ENCODE measurements around the gene CHRNA9.
A peak's percentile ranks its signal among the peaks of the same experiment; 100 is the strongest.

CHRNA9 gene

DNA sequence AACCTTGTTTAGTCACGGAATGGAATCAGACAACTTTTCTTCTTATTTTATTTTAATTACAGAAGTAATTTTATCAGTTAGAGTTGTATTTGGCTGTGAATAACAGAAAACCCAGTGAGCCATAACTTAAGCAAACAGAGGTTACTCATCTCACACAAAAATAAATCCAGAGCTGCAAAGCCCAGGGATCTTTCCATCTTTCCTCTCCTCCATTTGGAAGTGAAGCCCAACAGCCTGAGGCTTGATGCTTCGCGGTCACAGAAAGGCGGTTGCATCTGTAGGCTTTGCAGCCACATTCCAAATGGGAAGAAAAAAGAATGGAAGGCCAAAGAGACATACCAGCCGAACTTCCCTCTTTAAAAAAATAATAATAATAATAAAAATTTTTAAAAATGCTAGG lies 22.6 kb downstream of the CHRNA9 start:
- Histone ChIP-seq H3K27me3 (ENCODE audit: control insufficient read depth in 5 of 5, insufficient read depth in 4 of 5, low read length in 5 of 5) (peaks cover 0 to 4% (median 0%) of the 10 kb centered on the region in 5 donors), H3K4me3 (ENCODE audit: low read depth in 1 of 5, low read length in 5 of 5) (no peak overlapping the region), H3K9me3 (ENCODE audit: control insufficient read depth in 5 of 5, low read length in 5 of 5) (peaks cover 5 to 9% (median 7%) of the 10 kb centered on the region in 5 donors), H3K9ac (ENCODE audit: low read length in 5 of 5) (no peak overlapping the region), H3K27ac (ENCODE audit: low read depth, low read length) (no peak overlapping the region), H3K4me1 (ENCODE audit: control insufficient read depth in 5 of 5, insufficient read depth in 5 of 5, low read length in 5 of 5) (no peaks in the 10 kb centered on the region), H3K36me3 (ENCODE audit: control insufficient read depth in 5 of 5, insufficient read depth in 5 of 5, low read length in 5 of 5) (no peaks in the 10 kb centered on the region)

- H3K36me3 ChIP-seq (ENCODE audit: control insufficient read depth in 5 of 5, insufficient read depth in 5 of 5, low read length in 5 of 5) = no peaks in the 10 kb centered on the region
- H3K27me3 ChIP-seq (ENCODE audit: control insufficient read depth in 5 of 5, insufficient read depth in 4 of 5, low read length in 5 of 5) = no peaks in the 10 kb centered on the region
- H3K4me3 ChIP-seq (ENCODE audit: low read depth in 1 of 5, low read length in 5 of 5) = peak overlapping the region in 1 of 5 donors; percentile 7
- H3K9ac ChIP-seq (ENCODE audit: low read length in 5 of 5) = no peak overlapping the region
- no peak overlapping the region for H3K27ac ChIP-seq (ENCODE audit: low read depth, low read length)
- no peaks in the 10 kb centered on the region for H3K4me1 ChIP-seq (ENCODE audit: control insufficient read depth in 5 of 5, insufficient read depth in 5 of 5, low read length in 5 of 5)
- peaks cover 5 to 9% (median 7%) of the 10 kb centered on the region in 5 donors for H3K9me3 ChIP-seq (ENCODE audit: control insufficient read depth in 5 of 5, low read length in 5 of 5)
Measured at GRCh38 chr4:40361338-40361737, 26.2 kb downstream of the CHRNA9 start.

GRCh38 chr4:40363382-40363920 lies 28.3 kb downstream of the CHRNA9 start:
- H3K4me1 ChIP-seq (ENCODE audit: control insufficient read depth in 5 of 5, insufficient read depth in 5 of 5, low read length in 5 of 5) = no peaks in the 10 kb centered on the region
- H3K27ac ChIP-seq (ENCODE audit: low read depth, low read length) = no peak overlapping the region
- H3K36me3 ChIP-seq (ENCODE audit: control insufficient read depth in 5 of 5, insufficient read depth in 5 of 5, low read length in 5 of 5) = no peaks in the 10 kb centered on the region
- no peak overlapping the region for H3K4me3 ChIP-seq (ENCODE audit: low read depth in 1 of 5, low read length in 5 of 5)
- H3K27me3 ChIP-seq (ENCODE audit: control insufficient read depth in 5 of 5, insufficient read depth in 4 of 5, low read length in 5 of 5) = no peaks in the 10 kb centered on the region
- H3K9ac ChIP-seq (ENCODE audit: low read length in 5 of 5) = no peak overlapping the region
- peaks cover 5 to 9% (median 7%) of the 10 kb centered on the region in 5 donors for H3K9me3 ChIP-seq (ENCODE audit: control insufficient read depth in 5 of 5, low read length in 5 of 5)

DNA sequence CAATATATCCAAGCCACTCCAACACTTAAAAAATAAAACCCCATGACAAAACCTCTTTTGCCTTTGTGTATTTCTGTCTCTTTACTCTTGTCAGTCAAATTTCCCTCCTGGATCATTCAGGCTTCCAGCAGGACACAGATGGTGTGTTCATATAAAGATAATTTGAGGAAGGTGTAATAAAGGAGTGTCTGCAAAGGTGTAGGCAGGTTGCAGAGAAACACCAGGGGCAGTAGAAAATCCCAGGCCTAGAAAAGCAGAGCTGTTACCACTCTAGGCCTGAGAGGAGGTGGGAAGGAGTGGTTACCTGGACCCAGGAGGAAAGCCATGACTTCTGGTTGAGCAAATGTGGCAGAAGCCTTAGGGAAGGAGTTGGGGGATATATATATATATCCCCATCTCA lies 28.8 kb downstream of the CHRNA9 start:
- Histone ChIP-seq H3K9me3 (ENCODE audit: control insufficient read depth in 5 of 5, low read length in 5 of 5) (peaks cover 5 to 9% (median 7%) of the 10 kb centered on the region in 5 donors), H3K36me3 (ENCODE audit: control insufficient read depth in 5 of 5, insufficient read depth in 5 of 5, low read length in 5 of 5) (no peaks in the 10 kb centered on the region), H3K9ac (ENCODE audit: low read length in 5 of 5) (no peak overlapping the region), H3K4me1 (ENCODE audit: control insufficient read depth in 5 of 5, insufficient read depth in 5 of 5, low read length in 5 of 5) (no peaks in the 10 kb centered on the region), H3K27me3 (ENCODE audit: control insufficient read depth in 5 of 5, insufficient read depth in 4 of 5, low read length in 5 of 5) (no peaks in the 10 kb centered on the region), H3K27ac (ENCODE audit: low read depth, low read length) (no peak overlapping the region), H3K4me3 (ENCODE audit: low read depth in 1 of 5, low read length in 5 of 5) (no peak overlapping the region)

DNA sequence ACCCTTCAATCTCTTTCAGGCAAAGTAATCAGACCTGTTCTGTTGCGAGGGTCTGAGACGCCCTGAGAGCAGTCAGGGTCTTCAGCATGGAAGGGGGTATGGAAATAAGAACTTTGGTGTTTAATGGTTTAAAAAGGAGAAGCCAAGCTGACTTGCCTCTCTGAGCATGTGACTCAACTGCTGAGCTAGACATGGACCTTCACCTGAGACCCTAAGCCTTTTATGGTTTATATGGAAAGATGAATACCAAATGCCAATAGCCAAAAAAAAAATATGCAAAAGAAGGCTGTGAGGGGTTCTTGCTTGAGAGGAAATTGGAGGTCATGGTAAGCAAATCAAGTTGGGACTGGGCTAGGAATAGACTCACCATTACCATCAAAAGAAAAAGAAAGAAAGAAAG lies 30.6 kb downstream of the CHRNA9 start:
- H3K9ac ChIP-seq (ENCODE audit: low read length in 5 of 5) = no peak overlapping the region
- H3K9me3 ChIP-seq (ENCODE audit: control insufficient read depth in 5 of 5, low read length in 5 of 5) = peaks cover 5 to 9% (median 6%) of the 10 kb centered on the region in 5 donors
- H3K27ac ChIP-seq (ENCODE audit: low read depth, low read length) = no peak overlapping the region
- H3K4me3 ChIP-seq (ENCODE audit: low read depth in 1 of 5, low read length in 5 of 5) = no peak overlapping the region
- H3K4me1 ChIP-seq (ENCODE audit: control insufficient read depth in 5 of 5, insufficient read depth in 5 of 5, low read length in 5 of 5) = no peaks in the 10 kb centered on the region
- H3K36me3 ChIP-seq (ENCODE audit: control insufficient read depth in 5 of 5, insufficient read depth in 5 of 5, low read length in 5 of 5) = no peaks in the 10 kb centered on the region
- H3K27me3 ChIP-seq (ENCODE audit: control insufficient read depth in 5 of 5, insufficient read depth in 4 of 5, low read length in 5 of 5) = no peaks in the 10 kb centered on the region

- H3K27ac ChIP-seq (ENCODE audit: low read depth, low read length) = no peak overlapping the region
- H3K9ac ChIP-seq (ENCODE audit: low read length in 5 of 5) = no peak overlapping the region
- H3K4me1 ChIP-seq (ENCODE audit: control insufficient read depth in 5 of 5, insufficient read depth in 5 of 5, low read length in 5 of 5) = no peaks in the 10 kb centered on the region
- no peaks in the 10 kb centered on the region for H3K9me3 ChIP-seq (ENCODE audit: control insufficient read depth in 5 of 5, low read length in 5 of 5)
- H3K4me3 ChIP-seq (ENCODE audit: low read depth in 1 of 5, low read length in 5 of 5) = no peak overlapping the region
- no peaks in the 10 kb centered on the region for H3K27me3 ChIP-seq (ENCODE audit: control insufficient read depth in 5 of 5, insufficient read depth in 4 of 5, low read length in 5 of 5)
- H3K36me3 ChIP-seq (ENCODE audit: control insufficient read depth in 5 of 5, insufficient read depth in 5 of 5, low read length in 5 of 5) = no peaks in the 10 kb centered on the region
Measured at GRCh38 chr4:40367451-40367850, 32.3 kb downstream of the CHRNA9 start.

DNA sequence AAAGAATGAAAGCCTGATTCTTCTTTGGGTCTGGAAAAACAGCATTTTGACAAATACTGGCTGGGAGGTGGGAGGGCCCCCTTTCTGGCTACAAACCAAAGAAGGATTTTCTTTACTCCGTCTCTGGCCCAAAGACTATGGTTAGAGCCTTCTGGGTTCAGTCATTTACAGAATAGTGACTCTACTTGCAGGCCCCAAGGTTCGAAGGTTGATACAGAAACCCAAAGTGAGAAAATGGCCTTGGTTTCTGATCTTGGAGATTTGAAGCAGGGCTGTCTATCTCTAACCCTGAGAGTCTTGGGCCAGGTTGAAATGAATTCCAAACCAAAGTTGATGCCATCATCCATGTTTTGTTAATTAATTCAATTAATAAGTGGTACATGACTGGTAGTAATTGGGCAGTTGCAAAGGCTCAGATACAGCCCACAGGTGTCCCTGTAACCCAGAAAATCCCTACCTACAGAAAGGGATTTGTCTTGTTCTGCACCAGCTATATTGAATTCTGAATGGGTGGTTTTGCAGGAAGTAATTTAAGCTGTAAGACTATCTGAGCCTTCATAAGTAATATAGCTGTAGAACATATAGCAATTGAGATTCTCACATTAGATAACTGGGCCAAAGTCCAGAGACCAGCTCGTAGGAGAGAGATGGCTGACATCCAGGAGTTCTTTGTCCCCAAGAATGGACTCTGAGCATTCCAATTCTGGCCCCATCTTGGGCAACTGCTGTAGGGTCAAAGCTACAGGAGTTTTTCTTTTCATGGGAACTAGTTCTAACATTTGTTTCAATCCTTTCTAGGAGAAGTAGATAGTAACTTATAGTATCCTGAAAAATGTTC lies 34.5 kb downstream of the CHRNA9 start:
- Histone ChIP-seq H3K9ac (ENCODE audit: low read length in 5 of 5) (no peak overlapping the region), H3K9me3 (ENCODE audit: control insufficient read depth in 5 of 5, low read length in 5 of 5) (no peaks in the 10 kb centered on the region), H3K36me3 (ENCODE audit: control insufficient read depth in 5 of 5, insufficient read depth in 5 of 5, low read length in 5 of 5) (no peaks in the 10 kb centered on the region), H3K27ac (ENCODE audit: low read depth, low read length) (no peak overlapping the region), H3K27me3 (ENCODE audit: control insufficient read depth in 5 of 5, insufficient read depth in 4 of 5, low read length in 5 of 5) (no peaks in the 10 kb centered on the region), H3K4me3 (ENCODE audit: low read depth in 1 of 5, low read length in 5 of 5) (no peak overlapping the region), H3K4me1 (ENCODE audit: control insufficient read depth in 5 of 5, insufficient read depth in 5 of 5, low read length in 5 of 5) (peaks cover 0 to 5% (median 0%) of the 10 kb centered on the region in 5 donors)

DNA sequence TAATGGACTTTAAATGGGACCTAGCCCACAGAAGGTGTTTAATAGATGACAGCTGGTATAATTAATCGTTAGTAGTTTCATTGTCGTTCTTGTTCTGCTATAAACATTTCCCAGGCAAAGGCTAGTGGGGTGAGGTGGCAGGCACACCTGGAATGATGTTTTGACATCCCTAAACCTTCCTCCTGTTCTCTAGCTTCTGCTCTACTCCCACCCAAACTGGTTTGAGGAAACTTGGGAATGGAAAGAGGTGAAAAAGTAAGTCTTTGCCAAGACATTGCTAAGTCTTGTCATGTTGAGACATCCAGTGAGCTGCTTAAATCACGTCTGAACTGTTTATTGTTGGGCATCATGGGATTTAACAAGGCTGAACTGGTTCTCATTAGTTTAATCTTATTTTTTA lies 37.5 kb downstream of the CHRNA9 start:
- Histone ChIP-seq H3K4me1 (ENCODE audit: control insufficient read depth in 5 of 5, insufficient read depth in 5 of 5, low read length in 5 of 5) (peaks cover 0 to 5% (median 0%) of the 10 kb centered on the region in 5 donors), H3K9me3 (ENCODE audit: control insufficient read depth in 5 of 5, low read length in 5 of 5) (no peaks in the 10 kb centered on the region), H3K36me3 (ENCODE audit: control insufficient read depth in 5 of 5, insufficient read depth in 5 of 5, low read length in 5 of 5) (no peaks in the 10 kb centered on the region), H3K4me3 (ENCODE audit: low read depth in 1 of 5, low read length in 5 of 5) (no peak overlapping the region), H3K27me3 (ENCODE audit: control insufficient read depth in 5 of 5, insufficient read depth in 4 of 5, low read length in 5 of 5) (no peaks in the 10 kb centered on the region), H3K27ac (ENCODE audit: low read depth, low read length) (no peak overlapping the region), H3K9ac (ENCODE audit: low read length in 5 of 5) (no peak overlapping the region)

GRCh38 chr4:40373636-40374035 lies 38.5 kb downstream of the CHRNA9 start:
- Histone ChIP-seq H3K9me3 (ENCODE audit: control insufficient read depth in 5 of 5, low read length in 5 of 5) (no peaks in the 10 kb centered on the region), H3K27me3 (ENCODE audit: control insufficient read depth in 5 of 5, insufficient read depth in 4 of 5, low read length in 5 of 5) (no peaks in the 10 kb centered on the region), H3K27ac (ENCODE audit: low read depth, low read length) (no peak overlapping the region), H3K9ac (ENCODE audit: low read length in 5 of 5) (no peak overlapping the region), H3K36me3 (ENCODE audit: control insufficient read depth in 5 of 5, insufficient read depth in 5 of 5, low read length in 5 of 5) (no peaks in the 10 kb centered on the region), H3K4me1 (ENCODE audit: control insufficient read depth in 5 of 5, insufficient read depth in 5 of 5, low read length in 5 of 5) (peaks cover 0 to 5% (median 0%) of the 10 kb centered on the region in 5 donors), H3K4me3 (ENCODE audit: low read depth in 1 of 5, low read length in 5 of 5) (no peak overlapping the region)

GRCh38 chr4:40375095-40375494 lies 40.0 kb downstream of the CHRNA9 start:
- Histone ChIP-seq H3K9ac (ENCODE audit: low read length in 5 of 5) (no peak overlapping the region), H3K36me3 (ENCODE audit: control insufficient read depth in 5 of 5, insufficient read depth in 5 of 5, low read length in 5 of 5) (no peaks in the 10 kb centered on the region), H3K27me3 (ENCODE audit: control insufficient read depth in 5 of 5, insufficient read depth in 4 of 5, low read length in 5 of 5) (no peaks in the 10 kb centered on the region), H3K4me3 (ENCODE audit: low read depth in 1 of 5, low read length in 5 of 5) (no peak overlapping the region), H3K4me1 (ENCODE audit: control insufficient read depth in 5 of 5, insufficient read depth in 5 of 5, low read length in 5 of 5) (peaks cover 0 to 5% (median 0%) of the 10 kb centered on the region in 5 donors), H3K9me3 (ENCODE audit: control insufficient read depth in 5 of 5, low read length in 5 of 5) (no peaks in the 10 kb centered on the region), H3K27ac (ENCODE audit: low read depth, low read length) (no peak overlapping the region)
